Loucy (cell line): ENCODE results near the gene IL23A.

Experiments
- EZH2phosphoT487 ChIP-seq: fragments of 200-600 bp; IDR thresholded peaks from 2 replicates; pipeline ENCODE4 v1.6.1; 2018; ENCODE audit warnings: antibody characterized with exemption, mild to moderate bottlenecking, moderate library complexity, borderline replicate concordance
- TF ChIP-seq, protein P1 (sequence below): fragments of 200-600 bp; sonication (generic); conservative IDR thresholded peaks from 2 replicates; pipeline ENCODE4 v1.5.1; 2014; ENCODE audit warnings: mild to moderate bottlenecking, antibody characterized with exemption, low read length

DNA sequence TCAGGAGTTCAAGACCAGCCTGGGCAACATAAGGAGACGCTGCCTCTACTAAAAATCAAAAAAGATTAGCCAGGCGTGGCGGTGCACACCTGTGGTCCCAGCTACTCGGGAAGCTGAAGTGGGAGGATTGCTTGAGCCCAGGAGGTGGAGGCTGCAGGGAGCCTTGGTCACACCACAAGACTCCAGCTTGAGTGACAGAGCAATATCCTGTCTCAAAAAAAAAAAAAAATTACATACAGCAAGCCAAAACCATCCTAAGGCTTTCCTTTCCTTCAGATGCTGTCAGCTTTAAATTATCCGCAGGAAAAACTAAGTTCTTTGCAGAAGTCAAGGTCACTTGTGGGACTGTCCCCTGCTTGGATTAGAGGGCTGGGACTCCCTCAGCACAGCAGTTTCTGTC lies 39.9 kb upstream of the IL23A start:
- TF ChIP-seq, protein P1, sequence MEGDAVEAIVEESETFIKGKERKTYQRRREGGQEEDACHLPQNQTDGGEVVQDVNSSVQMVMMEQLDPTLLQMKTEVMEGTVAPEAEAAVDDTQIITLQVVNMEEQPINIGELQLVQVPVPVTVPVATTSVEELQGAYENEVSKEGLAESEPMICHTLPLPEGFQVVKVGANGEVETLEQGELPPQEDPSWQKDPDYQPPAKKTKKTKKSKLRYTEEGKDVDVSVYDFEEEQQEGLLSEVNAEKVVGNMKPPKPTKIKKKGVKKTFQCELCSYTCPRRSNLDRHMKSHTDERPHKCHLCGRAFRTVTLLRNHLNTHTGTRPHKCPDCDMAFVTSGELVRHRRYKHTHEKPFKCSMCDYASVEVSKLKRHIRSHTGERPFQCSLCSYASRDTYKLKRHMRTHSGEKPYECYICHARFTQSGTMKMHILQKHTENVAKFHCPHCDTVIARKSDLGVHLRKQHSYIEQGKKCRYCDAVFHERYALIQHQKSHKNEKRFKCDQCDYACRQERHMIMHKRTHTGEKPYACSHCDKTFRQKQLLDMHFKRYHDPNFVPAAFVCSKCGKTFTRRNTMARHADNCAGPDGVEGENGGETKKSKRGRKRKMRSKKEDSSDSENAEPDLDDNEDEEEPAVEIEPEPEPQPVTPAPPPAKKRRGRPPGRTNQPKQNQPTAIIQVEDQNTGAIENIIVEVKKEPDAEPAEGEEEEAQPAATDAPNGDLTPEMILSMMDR: no peak
- TF ChIP-seq EZH2phosphoT487: no peak
